T-cell (primary cell): Measurements from ENCODE around the gene CALY. TPM values are rescaled to one million over a fixed set of nuclear protein-coding genes. Genes with fewer than 3 reads are reported as not detected.

Experiments used
- ATAC-seq, 4 experiments: fragments of 200-7000 bp in 3 of 4; fragments of 150-1000 bp in 1 of 4; cut with Tn5 transposase; replicated peaks in 1 of 4; 1 replicate in 3 of 4; 2 replicates in 1 of 4; pipeline ENCODE4 v1.10.0; 2021; ENCODE audit warnings: moderate library complexity in 3 of 4, mild to moderate bottlenecking in 2 of 4, moderate number of reproducible peaks in 1 of 4
- CTCF ChIA-PET, 2 donors: fragments of 300-600 bp; sonication (Branson Sonifier 250); formaldehyde crosslinking; loops; one replicate each; lab custom pipeline; 2022; ENCODE audit warnings: antibody characterized with exemption in 2 of 2; lab: Charles Lee
- POLR2A ChIA-PET, 2 donors: fragments of 300-600 bp; sonication (Branson Sonifier 250); formaldehyde crosslinking; loops; one replicate each; lab custom pipeline; 2022; ENCODE audit warnings: antibody characterized with exemption in 2 of 2; lab: Charles Lee
- DNase-seq, 35 experiments: peaks; one replicate each; pipeline versions ENCODE4 v3.0.0 to v3.0.0-alpha.2; 2013 to 2023
- H3K27ac ChIP-seq: one replicate; pipeline ENCODE4 v1.5.1; 2013; ENCODE audit warnings: low read length
- H3K27me3 ChIP-seq, 2 experiments: replicated peaks in 1 of 2; 1 replicate in 1 of 2; 2 replicates in 1 of 2; pipeline versions ENCODE4 v1.6.1 to v1.7.0; 2013; ENCODE audit warnings: low read length in 1 of 2, mixed read lengths in 1 of 2; ENCODE audit not compliant: control insufficient read depth in 2 of 2, insufficient read depth in 2 of 2; ENCODE audit errors: extremely low read depth in 1 of 2
- H3K36me3 ChIP-seq, 2 donors: 1 replicate in 1 of 2; 2 replicates in 1 of 2; pipeline versions ENCODE4 v1.6.1 to v1.7.0; 2013; ENCODE audit warnings: low read length in 1 of 2; ENCODE audit not compliant: control insufficient read depth in 2 of 2, insufficient read depth in 1 of 2; ENCODE audit errors: extremely low read depth in 1 of 2
- H3K4me1 ChIP-seq, 2 experiments: 1 replicate in 1 of 2; 2 replicates in 1 of 2; pipeline versions ENCODE4 v1.6.1 to v1.7.0; 2013; ENCODE audit warnings: low read length in 2 of 2, mixed read lengths in 1 of 2; ENCODE audit not compliant: insufficient read depth in 2 of 2, control insufficient read depth in 1 of 2; ENCODE audit errors: extremely low read depth in 1 of 2
- H3K4me3 ChIP-seq, 2 donors: 1 replicate in 1 of 2; 2 replicates in 1 of 2; pipeline versions ENCODE4 v1.5.1 to v1.7.0; 2013; ENCODE audit warnings: mild to moderate bottlenecking in 2 of 2, low read length in 1 of 2, moderate library complexity in 1 of 2; ENCODE audit not compliant: control insufficient read depth in 1 of 2; ENCODE audit errors: extremely low read depth in 1 of 2
- H3K9me3 ChIP-seq: 2 replicates; pipeline ENCODE4 v1.7.0; 2013
- H3K27ac Mint-ChIP-seq, 2 donors: one replicate each; pipeline ENCODE4 v1.8.0; 2020 to 2021; ENCODE audit warnings: mild to moderate bottlenecking in 2 of 2, mixed read lengths in 2 of 2
- H3K27me3 Mint-ChIP-seq, 2 donors: one replicate each; pipeline ENCODE4 v1.8.0; 2021 to 2022; ENCODE audit warnings: mixed read lengths in 2 of 2
- H3K36me3 Mint-ChIP-seq: one replicate; pipeline ENCODE4 v1.8.0; 2021; ENCODE audit warnings: mixed read lengths
- H3K4me1 Mint-ChIP-seq, 3 donors: one replicate each; pipeline ENCODE4 v1.8.0; 2020 to 2022; ENCODE audit warnings: mixed read lengths in 3 of 3, mild to moderate bottlenecking in 1 of 3
- H3K4me3 Mint-ChIP-seq, 3 donors: one replicate each; pipeline ENCODE4 v1.8.0; 2020 to 2022; ENCODE audit warnings: mild to moderate bottlenecking in 3 of 3, mixed read lengths in 3 of 3, moderate library complexity in 3 of 3
- H3K9me3 Mint-ChIP-seq, 3 donors: one replicate each; pipeline ENCODE4 v1.8.0; 2020 to 2022; ENCODE audit warnings: mixed read lengths in 3 of 3
- WGBS: methylation state at CpG from one replicate; pipeline ENCODE4 v1.1.5; 2013; ENCODE audit warnings: missing lambda C conversion rate; ENCODE audit not compliant: insufficient coverage; 5-methylcytosine and 5-hydroxymethylcytosine counted together
- total RNA-seq, 35 experiments: library from RNA in 6 of 35; stranded (reverse) in 6 of 35; fragments of 120-200 nt in 1 of 35; gene quantifications; one replicate each; pipeline versions ENCODE4 v1.2.1 to v1.2.4 and lab custom pipeline; 2013 to 2026

Gene CALY
- total RNA-seq, 5 donors from 2014 or later (not counting 1 experiment from before 2014, with no cell fraction given) = 0.68 to 5.1 (median 3.6) TPM

- peaks cover 38 to 39% (median 38%) of the 10 kb centered on the region in 3 donors for H3K4me1 Mint-ChIP-seq
- Histone ChIP-seq H3K4me1 (peaks cover 4 to 40% of the 10 kb centered on the region in 2 experiments), H3K27ac (peak within 1 kb of the TSS; percentile 99), H3K4me3 (peak within 1 kb of the TSS; percentile 84 to 91), H3K9me3 (no peaks in the 10 kb centered on the region), H3K36me3 (peaks cover 3 to 29% of the 10 kb centered on the region in 2 donors), H3K27me3 (no peaks in the 10 kb centered on the region)
- POLR2A ChIA-PET = interaction anchor here (1.1 to 1.6 kb wide), 3 partner anchors 30 to 33 kb away, joined by 4 to 11 read pairs (median 6); partner anchors contain the start of gene ADAM8 (in 1 of the 2)
- peak within 1 kb of the TSS; percentile 87 to 98 (median 97) for H3K4me3 Mint-ChIP-seq
- CTCF ChIA-PET = interaction anchor here (0.8 to 1.8 kb wide), 5 partner anchors 12 to 33 kb away, joined by 3 to 10 read pairs (median 3); no protein-coding TSS in a partner anchor
- H3K27ac Mint-ChIP-seq = peak within 1 kb of the TSS; percentile 98 to 100
- peaks cover 22% of the 10 kb centered on the region for H3K36me3 Mint-ChIP-seq
- H3K27me3 Mint-ChIP-seq = no peaks in the 10 kb centered on the region
- H3K9me3 Mint-ChIP-seq = no peaks in the 10 kb centered on the region
- DNase-seq = peak; percentile 76 to 96 (median 87)
- peak; percentile 70 to 78 (median 75) for ATAC-seq
- WGBS = under 1% methylated on average over 89 of the region's 89 CpGs
These were observed 28.1 kb downstream of the CALY start, which contains the start of the genes TUBGCP2 and ZNF511 for GRCh38 chr10:133308421-133309099. TSS of gene TUBGCP2 (minus strand) at chr10:133308872. CDS start at chr10:133302941, 5,931 bp downstream. TSS of gene ZNF511 (plus strand) at chr10:133308914. CDS start at chr10:133308944, 30 bp downstream.

- Histone ChIP-seq H3K27me3 (no peaks in the 10 kb centered on the region), H3K4me3 (peak overlapping the region; percentile 84 to 91), H3K36me3 (peaks cover 3 to 29% of the 10 kb centered on the region in 2 donors), H3K9me3 (no peaks in the 10 kb centered on the region), H3K4me1 (peaks cover 4 to 44% of the 10 kb centered on the region in 2 experiments), H3K27ac (peak overlapping the region; percentile 99)
- Mint-ChIP-seq H3K27ac (peak overlapping the region; percentile 98 to 100), H3K4me3 (peak overlapping the region; percentile 87 to 98 (median 97)), H3K27me3 (no peaks in the 10 kb centered on the region), H3K4me1 (peaks cover 40 to 41% (median 41%) of the 10 kb centered on the region in 3 donors), H3K36me3 (peaks cover 24% of the 10 kb centered on the region), H3K9me3 (no peaks in the 10 kb centered on the region)
- POLR2A ChIA-PET = interaction anchor here (0.7 to 1.6 kb wide), 4 partner anchors 29 to 47 kb away, joined by 4 to 11 read pairs (median 5); partner anchors contain the start of gene ADAM8 (in 1 of the 2)
- CTCF ChIA-PET = interaction anchor here (0.8 to 1.8 kb wide), 5 partner anchors 13 to 33 kb away, joined by 3 to 10 read pairs (median 3); no protein-coding TSS in a partner anchor
- peak; percentile 46 to 68 (median 52) for ATAC-seq
- DNase-seq = peak; percentile 77 to 93 (median 88)
- 2% methylated on average over 18 of the region's 25 CpGs for WGBS
These were observed 28.8 kb downstream of the CALY start for GRCh38 chr10:133307776-133308420.

DNA sequence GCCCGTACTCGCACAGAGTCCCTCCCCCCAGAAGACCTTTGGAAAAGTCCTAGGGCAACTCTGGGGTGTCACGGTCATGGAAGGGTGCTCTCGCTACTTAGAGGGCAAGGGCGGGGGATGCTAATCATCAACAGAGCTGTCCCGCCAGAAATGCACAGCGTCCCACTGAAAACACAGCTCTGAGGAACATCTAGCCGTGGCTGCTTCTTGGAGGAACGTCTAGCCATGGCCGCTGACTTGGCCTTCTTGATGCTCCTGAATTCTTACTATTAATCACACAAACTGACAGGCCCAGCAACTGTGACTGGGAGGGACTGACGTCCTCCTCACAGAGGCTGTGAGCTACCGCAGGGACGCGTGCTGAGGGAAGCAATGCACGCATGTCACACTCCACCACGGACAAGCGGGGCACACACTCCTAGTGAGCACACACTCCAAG lies 29.7 kb downstream of the CALY start:
- peaks cover 4 to 51% of the 10 kb centered on the region in 2 experiments for H3K4me1 ChIP-seq
- ChIA-PET POLR2A (interaction anchor here in 1 of 2 donors (1.5 to 1.6 kb wide), 2 partner anchors 28 to 31 kb away, joined by 6 to 11 read pairs; partner anchors contain the start of gene ADAM8), CTCF (interaction anchor here in 1 of 2 donors (1.8 kb wide), 1 partner anchor 23 kb away, joined by 10 read pairs; no protein-coding TSS in a partner anchor)
- H3K4me3 ChIP-seq = no peak overlapping the region
- no peaks in the 10 kb centered on the region for H3K27me3 ChIP-seq
- peaks cover 8 to 36% of the 10 kb centered on the region in 2 donors for H3K36me3 ChIP-seq
- Mint-ChIP-seq H3K4me3 (peak overlapping the region; percentile 59 to 97 (median 87)), H3K36me3 (peaks cover 26% of the 10 kb centered on the region), H3K4me1 (peaks cover 41 to 45% (median 44%) of the 10 kb centered on the region in 3 donors), H3K27me3 (no peaks in the 10 kb centered on the region), H3K27ac (peak overlapping the region; percentile 98 to 100), H3K9me3 (no peaks in the 10 kb centered on the region)
- H3K27ac ChIP-seq = peak overlapping the region; percentile 99
- ATAC-seq (no peak), DNase-seq (no peak)
- no peaks in the 10 kb centered on the region for H3K9me3 ChIP-seq
- WGBS = 92% methylated on average over 12 of the region's 17 CpGs

GRCh38 chr10:133306097-133306476 lies 30.6 kb downstream of the CALY start:
- DNase-seq (no peak), ATAC-seq (no peak)
- H3K4me3 Mint-ChIP-seq = no peak overlapping the region
- no peak overlapping the region for H3K4me3 ChIP-seq
- no peak overlapping the region for H3K27ac Mint-ChIP-seq
- POLR2A ChIA-PET = no interaction called here
- CTCF ChIA-PET = no interaction called here
- peaks cover 6 to 35% of the 10 kb centered on the region in 2 donors for H3K36me3 ChIP-seq
- no peaks in the 10 kb centered on the region for H3K27me3 Mint-ChIP-seq
- H3K9me3 ChIP-seq = no peaks in the 10 kb centered on the region
- WGBS = 96% methylated on average over 3 of the region's 5 CpGs
- H3K9me3 Mint-ChIP-seq = no peaks in the 10 kb centered on the region
- no peak overlapping the region for H3K27ac ChIP-seq
- peaks cover 20% of the 10 kb centered on the region for H3K36me3 Mint-ChIP-seq
- H3K4me1 ChIP-seq = peaks cover 4 to 52% of the 10 kb centered on the region in 2 experiments
- H3K27me3 ChIP-seq = no peaks in the 10 kb centered on the region
- H3K4me1 Mint-ChIP-seq = peaks cover 41 to 45% (median 44%) of the 10 kb centered on the region in 3 donors

DNA sequence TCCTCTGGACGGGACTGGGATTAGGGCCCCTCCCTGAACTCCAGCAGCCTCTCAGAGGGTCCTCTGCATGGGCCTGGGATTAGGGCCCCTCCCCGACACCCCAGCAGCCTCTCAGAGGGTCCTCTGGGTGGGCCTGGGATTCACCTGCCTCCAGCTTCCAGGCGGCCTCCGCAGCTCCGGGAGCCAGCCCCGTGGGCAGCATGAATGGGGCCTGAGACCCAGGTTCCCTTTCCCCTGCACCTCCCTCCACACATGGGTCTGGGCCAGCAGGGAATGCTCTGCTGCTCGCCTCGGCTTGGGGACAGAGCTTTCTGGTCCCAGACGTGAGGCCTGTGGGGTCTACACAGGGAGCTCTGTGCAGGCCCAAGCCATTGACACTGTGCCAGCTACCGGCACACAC lies 33.5 kb downstream of the CALY start:
- H3K36me3 ChIP-seq = peaks cover 18 to 47% of the 10 kb centered on the region in 2 donors

More for the DNA sequence above, 33.5 kb downstream of the CALY start:
- Histone ChIP-seq H3K4me3 (no peak overlapping the region), H3K27ac (no peak overlapping the region), H3K9me3 (no peaks in the 10 kb centered on the region), H3K4me1 (peaks cover 4 to 42% of the 10 kb centered on the region in 2 experiments), H3K27me3 (no peaks in the 10 kb centered on the region)
- Mint-ChIP-seq H3K27me3 (no peaks in the 10 kb centered on the region), H3K4me3 (peak overlapping the region in 1 of 3 donors; percentile 34), H3K4me1 (peaks cover 39 to 44% (median 43%) of the 10 kb centered on the region in 3 donors), H3K36me3 (peaks cover 45% of the 10 kb centered on the region), H3K9me3 (no peaks in the 10 kb centered on the region), H3K27ac (no peak overlapping the region)
- DNase-seq (no peak), ATAC-seq (no peak)
- POLR2A ChIA-PET = interaction anchor here in 1 of 2 donors (0.6 kb wide), 1 partner anchor 57 kb away, joined by 5 read pairs; no protein-coding TSS in a partner anchor
- CTCF ChIA-PET = interaction anchor here in 1 of 2 donors (0.7 to 0.8 kb wide), 2 partner anchors 26 to 57 kb away, joined by 3 read pairs; no protein-coding TSS in a partner anchor
- WGBS = 89% methylated on average over 7 of the region's 10 CpGs
